Stimulated activated CD4-positive, alpha-beta T cell treated with anti-CD3 and anti-CD28 coated beads, Interleukin-1b, Interleukin-23, amount 100 ng/mL, for 48 hours (primary cell): Measurements from ENCODE around the gene CRYBB1.

Experiments used
- DNase-seq: peaks from one replicate; pipeline ENCODE4 v3.0.0-alpha.2; 2020

CRYBB1 gene

DNA sequence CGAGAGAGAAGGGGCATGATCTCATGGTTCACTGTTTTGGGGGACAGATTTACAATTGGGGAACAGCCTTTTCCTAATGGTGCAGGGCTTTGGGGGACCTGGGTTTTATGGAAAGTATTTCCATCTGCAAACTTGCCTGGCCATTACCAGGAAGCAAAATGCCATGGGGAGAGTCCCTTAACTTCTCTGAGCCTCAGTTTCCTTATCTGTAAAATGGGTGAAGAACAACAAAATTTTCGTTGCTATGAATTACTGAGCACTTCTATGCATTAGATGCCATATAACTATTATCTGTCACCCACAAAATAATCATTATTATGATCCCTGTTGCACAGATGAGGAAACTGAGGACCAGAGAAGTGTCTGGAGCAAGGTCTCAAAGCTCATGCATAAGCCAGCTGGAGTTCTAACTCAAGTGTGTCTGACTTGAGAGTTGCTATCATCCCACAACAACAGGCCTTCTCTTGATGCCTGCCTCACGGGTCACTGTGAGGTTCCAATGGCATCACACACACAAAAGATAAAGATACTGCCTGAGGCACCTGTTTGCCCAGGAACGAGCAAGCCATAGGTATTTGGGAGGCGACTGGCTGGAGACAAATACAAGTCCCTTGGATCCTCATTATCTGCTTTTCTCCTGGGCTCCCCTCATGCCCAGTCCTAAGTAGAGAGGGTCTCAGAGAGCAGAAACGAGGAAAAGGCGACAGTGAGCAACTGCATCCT lies 43.7 kb downstream of the CRYBB1 start:
- no peak for DNase-seq

DNA sequence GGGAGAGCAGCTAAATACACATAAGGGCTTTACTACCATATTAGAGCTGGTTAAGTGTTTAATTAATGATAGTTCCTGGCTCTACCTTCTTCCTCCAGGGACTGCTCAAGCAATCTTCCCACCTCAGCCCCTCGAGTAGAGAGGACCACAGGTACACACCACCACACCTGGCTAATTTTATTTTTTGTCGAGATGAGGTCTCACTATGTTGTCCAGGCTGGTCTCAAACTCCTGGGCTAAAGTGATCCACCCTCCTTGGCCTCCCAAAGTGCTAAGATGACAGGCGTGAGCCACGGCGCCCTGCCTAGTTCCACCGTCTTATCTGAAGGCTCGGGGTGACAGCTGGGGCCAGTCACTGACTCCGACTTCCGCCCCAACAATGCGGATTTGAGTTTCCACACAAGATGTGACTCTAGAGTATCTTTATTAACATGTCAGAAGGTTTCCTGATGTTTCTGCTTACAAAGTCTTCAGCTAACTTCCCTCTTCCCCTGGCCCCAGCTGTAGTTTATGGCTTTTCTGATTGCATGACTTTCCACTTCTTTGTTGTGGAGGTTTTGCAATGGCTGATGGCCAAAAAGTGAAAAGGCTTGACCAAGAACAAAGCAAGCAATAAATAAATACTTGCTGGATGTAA lies 44.7 kb downstream of the CRYBB1 start:
- DNase-seq = no peak

DNA sequence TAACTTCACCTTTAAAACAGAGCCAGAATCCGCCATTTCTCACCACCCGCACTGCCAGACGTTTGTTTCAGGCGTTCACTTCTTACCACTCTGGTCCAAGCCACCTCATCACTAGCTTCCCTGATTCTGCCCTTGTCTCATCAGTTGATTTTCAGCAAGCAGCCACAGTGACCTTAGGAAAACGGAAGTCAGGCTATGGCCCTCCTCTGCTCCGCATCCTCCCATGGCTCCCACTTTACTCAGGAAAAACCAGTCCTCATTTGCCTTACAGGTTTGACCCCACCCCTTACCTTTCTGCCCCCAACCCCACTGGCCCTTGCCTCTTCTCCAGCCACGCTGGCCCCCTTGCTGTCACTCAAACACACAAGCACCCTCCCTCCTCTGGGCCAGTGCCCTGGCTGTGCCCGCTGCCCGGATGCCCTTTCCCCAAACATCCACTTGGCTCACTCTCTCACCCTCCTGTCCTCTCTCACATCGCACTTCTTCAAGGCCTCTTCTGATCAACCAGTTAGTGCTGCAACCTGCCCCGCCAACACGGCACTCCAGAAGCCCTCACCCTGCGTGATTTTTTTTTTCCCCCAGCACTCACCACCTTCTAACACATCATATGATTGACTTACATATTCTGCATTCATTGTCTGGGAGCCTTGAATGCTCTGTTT lies 46.8 kb downstream of the CRYBB1 start:
- DNase-seq = no peak

DNA sequence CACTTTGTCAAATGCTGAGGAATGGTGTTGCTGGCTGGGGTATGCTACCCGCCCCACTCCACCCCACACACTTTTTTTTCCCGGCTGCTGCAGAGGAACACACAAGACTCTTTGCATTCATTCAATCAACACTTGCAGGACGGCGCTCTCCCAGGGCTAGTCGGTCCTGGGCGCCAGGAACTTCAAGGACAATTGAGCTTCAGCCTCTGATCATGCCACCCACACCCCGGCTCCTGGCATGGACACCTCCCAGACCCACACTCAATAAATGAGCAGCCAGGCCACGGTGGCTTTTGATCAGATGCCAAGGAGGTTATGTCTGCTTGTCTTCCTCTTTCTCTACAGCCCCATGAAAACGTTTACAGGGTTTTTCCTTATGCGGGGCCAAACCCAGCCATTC lies 47.7 kb downstream of the CRYBB1 start:
- no peak for DNase-seq

DNA sequence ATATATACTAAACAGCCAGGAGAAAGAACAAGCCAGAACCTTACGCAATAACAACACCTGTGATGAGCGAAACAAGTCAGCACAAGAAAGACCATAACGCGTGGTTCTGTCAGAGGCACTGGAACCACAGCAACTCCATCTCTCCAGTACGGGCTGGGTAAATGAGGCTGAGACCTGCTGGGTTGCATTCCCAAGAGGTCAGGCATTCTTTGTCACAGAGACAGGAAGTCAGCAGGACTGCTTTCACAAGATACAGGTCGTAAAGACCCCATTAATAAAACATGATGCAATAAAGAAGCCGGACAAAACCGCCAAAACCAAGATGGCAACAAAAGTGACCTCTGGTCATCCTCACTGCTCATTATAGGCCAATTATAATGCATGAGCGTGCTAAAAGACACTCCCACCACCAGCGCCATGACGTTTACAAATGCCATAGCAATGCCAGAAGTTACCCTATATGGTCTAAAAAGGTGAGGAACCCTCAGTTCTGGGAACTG lies 49.6 kb downstream of the CRYBB1 start:
- no peak for DNase-seq

DNA sequence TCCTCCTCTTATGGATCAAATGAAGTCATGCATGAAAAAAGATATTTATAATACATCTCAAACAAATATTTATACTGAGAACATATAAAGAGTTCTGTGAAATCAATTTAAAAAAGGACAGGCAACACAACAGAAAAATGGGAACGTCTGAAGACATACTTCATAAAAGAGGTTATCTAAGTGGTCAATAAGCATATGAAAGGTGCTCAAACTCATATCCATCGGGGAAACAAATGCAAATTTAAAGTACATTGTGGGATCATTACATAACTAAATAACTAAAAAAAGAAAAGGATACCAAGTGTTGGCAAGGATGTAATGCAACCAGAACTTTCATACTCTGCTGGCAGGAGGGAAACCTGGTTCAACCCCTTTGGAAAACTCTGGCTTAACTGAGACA lies 50.2 kb downstream of the CRYBB1 start:
- DNase-seq = no peak

DNA sequence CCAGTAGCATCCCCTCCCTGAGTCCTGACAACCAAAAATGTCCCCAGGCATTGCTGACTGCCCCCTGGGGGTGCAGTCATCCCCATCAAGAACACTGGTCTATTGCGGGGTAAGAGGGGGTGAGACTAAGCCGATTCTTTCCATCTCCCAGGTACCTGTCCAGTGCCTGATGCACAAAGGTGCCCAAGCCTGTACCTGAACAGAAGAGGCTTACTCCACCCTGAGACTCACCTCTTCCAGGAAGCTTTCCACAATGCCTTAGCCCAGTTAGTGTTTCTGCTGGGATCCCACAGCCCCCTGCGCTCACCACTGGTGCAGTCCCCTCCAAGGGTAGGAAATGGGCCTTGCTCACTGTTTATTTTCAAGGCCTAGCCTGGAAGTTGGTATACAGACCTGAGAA lies 50.8 kb downstream of the CRYBB1 start:
- DNase-seq = no peak

DNA sequence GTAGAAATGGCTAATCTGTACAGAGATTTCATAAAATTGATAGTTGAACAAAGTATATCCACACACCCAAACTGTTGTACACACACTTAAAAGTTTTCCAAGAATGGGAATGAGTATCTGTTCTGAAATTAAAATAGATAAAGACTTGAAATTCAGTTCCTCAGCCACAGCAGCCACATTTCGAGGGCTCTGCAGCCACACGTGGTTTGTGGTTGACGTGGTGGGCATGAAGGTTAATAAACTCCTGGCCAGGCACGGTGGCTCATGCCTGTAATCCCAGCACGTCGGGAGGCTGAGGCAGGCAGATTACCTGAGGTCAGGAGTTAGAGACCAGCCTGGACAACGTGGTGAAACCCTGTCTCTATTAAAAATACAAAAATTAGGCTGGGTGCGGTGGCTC lies 51.9 kb downstream of the CRYBB1 start:
- DNase-seq = no peak

DNA sequence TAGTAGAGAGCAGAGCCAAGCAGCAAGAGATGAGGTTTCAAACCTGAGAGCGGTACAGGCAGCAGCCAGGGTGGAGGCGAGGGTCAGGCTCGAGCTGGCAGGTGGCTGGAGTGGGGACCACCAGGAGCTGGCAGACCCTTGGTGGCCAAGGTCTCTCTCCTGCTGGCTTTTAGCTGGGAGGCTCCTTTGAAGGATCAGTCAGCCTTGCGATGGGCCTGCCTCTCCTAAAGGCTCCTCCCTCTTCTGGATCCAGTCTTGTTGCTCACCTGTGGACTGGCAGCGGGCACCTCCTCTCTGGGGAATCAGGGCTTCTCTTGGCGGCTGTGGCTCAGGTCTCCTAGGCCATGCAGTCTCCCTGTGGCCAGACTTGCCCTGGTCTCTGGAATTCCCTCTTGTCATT lies 52.6 kb downstream of the CRYBB1 start:
- no peak for DNase-seq

DNA sequence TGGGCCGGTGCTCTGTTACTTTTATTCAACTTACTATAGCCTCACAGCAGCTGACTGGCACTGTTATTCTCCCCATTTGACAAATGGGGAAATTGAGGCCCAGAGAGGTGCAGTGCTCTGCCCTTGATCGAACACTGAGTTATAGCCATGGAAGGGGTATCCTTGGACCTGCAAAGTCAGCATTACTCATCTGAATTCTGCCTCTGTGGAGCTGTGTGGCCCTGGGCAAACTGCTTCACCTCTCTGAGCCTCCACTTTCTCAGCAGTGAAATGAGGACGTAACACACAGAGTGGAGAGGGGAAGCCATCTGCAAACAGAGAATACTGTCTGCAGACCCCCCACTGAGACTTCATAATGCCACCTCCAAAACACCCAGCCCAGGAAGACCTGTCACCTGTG lies 53.2 kb downstream of the CRYBB1 start:
- no peak for DNase-seq

DNA sequence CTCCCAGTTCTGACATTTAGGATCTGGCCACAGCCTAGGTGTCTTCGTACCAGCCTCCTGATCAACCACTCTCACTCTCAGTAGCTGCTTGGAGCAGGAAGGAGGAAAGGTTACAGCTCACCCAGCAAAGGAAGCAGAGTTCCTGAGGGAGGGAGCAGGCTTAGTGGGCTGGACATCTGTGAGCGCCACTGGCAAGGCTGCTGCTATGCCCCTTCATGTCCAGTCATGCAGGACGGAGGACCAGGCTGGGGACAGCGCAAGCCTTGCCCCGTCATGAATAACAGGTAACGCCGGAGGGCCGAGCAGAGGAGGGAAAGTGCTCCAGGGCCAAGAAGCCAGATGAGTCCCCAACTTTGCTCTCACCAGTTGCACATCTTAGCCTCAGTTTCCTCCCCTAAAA lies 53.6 kb downstream of the CRYBB1 start:
- DNase-seq = no peak

DNA sequence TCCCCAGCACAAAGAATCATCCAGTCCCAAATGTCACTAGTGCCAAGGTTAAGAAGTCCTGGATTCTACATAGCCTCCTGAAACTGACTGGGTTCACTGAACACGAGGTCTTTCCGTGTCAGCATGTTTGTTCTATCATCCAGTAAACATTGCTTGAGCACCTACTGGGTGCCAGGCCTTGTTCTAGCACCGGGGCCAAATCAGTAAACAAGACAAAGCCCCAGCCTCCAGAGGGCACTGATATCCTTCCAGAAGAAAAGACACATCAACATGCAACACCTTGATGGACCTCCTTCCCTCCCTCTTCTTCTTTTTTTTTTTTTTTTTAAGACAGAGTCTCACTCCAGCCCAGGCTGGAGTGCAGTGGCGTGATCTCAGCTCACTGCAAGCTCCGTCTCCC lies 54.8 kb downstream of the CRYBB1 start:
- no peak for DNase-seq

DNA sequence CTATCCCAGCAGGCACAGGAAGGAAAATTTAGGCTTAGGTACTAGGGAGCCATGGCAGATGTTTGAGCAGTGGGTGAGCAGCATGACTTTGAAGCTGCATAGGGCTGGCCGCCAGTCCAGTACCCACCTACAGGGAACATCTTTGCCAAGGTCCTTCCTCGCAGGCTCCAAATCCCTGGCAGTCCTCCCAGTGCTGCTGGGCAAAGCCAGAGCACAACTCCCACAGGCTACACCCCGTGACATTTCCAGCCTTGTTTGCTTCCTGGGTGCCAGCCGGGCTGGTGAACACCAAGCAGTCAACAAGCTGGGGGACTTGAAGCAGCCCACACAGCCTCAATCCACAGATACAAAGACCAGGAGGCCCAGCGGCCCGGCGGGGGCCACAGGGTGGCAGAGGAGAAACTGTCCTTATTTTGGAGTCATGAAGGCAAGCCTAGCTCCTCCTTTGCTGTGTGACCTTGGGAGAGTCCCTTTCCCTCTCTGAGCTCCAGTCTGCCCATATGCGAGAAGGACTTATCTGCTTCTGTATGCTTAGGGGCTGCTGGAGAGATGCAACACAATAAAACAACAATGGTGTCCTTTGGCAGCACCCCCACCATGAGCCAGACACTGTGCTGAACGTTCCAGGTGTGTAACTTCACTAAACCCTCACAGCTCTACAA lies 55.9 kb downstream of the CRYBB1 start:
- DNase-seq = no peak

DNA sequence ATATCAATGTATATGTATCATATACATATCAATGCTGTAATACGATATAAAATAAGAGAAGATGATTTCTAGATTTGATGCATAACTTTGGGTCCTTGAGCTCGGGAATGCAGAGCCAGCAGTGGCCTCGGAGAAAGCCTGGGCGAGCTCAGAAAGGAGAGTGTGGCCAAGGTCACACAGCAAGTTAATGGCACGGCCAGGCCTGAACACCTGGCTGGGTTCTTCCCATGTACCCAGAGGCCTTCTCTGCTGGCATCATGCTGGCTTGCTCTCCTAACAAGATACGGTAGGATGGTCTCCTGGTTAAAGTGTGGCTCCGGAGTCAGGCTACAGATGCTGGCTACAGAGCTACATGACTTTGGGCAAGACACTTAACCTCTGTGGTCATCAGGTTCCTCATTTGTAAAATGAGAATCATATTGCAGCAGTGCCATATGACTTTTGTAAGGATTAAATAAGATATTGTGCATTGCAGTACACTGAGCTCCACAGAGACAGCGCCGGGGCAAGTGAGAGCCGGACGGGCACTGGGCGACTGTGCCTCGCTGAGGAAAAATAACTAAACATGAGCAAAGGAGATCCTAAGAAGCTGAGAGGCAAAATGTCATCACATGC lies 57.8 kb downstream of the CRYBB1 start:
- no peak for DNase-seq

DNA sequence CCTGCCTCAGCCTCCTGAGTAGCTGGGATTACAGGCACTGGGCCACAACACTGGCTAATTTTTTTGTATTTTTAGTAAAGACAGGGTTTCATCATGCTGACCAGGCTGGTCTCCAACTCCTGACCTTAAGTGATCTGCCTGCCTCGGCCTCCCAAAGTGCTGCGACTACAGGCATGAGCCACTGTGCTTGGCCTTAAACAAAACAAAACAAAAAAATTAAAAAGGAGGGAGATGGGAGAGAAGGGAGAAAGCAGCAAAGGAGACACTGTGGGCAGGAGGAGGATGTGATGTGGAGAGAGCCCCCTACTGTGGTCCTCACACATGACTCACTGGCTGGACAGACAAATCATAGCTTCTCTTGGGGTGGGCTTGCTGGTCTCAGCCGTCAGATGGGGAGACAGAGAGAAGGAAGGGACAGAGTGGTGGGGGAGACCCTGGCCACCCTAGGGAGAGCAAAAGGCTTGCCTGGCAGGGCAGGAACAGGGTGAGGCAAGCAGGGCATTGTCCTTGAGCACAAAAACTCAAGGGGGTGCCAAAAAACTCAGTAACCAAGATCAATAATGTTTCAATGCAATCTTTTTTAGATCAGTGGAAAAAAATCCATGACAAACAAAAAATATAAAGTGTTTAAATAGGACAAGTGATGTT lies 59.5 kb downstream of the CRYBB1 start:
- DNase-seq = no peak

DNA sequence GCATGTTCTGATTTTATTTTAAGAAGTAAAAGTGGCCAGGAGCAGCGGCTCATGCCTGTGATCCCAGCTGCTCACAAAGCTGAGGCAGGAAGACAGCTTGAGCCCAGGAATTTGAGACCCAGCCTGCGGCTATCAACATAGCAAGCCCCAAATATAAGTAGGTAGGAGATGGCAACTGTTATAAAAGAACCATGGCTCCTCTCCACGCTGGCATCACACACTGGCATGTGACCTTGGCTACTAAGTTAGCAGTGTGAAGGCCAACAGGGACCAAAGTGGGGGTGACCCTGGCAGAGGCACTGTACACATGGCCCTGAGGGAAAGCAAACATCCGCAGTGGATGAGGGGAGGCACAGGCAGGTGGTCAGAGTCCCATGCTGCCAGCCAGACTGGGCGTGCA lies 60.9 kb downstream of the CRYBB1 start:
- DNase-seq = no peak

DNA sequence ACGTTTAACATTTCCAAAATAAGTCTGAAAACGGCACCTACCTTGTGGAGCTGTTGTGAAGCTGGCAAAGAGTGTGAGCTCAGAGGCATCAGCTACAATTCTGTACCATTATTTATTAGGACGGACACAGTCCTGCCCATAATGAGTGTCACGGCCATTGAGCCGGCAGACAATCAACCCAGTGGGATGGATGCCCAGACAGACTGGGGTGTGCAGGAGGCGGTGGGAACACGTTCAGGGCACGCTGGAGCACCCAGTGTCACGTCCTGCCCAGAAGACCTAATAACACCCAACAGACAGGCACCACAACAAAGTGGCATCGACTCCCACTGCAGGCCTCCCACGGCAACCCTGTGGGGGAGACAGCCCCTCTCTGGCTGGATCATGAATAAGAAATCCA lies 62.3 kb downstream of the CRYBB1 start:
- no peak for DNase-seq

DNA sequence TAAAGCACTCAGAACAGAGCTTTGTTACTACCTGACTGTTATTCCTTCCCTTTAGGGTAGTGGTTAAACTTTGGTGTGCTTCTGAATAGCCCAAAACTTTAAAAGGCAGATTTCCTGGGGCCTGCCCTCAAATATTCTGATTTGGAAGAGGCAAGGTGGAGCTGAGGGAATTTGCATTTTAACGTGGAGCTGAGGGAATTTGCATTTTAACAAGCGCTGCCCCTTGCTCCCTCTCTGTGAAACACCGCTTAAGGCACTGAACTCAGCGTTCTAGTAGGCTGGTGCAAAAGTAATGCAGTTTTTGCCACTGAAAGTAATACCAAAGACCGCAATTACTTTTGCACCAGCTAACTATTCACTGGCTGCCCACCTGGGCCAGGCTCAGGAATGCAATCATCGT lies 62.9 kb downstream of the CRYBB1 start:
- DNase-seq = no peak

DNA sequence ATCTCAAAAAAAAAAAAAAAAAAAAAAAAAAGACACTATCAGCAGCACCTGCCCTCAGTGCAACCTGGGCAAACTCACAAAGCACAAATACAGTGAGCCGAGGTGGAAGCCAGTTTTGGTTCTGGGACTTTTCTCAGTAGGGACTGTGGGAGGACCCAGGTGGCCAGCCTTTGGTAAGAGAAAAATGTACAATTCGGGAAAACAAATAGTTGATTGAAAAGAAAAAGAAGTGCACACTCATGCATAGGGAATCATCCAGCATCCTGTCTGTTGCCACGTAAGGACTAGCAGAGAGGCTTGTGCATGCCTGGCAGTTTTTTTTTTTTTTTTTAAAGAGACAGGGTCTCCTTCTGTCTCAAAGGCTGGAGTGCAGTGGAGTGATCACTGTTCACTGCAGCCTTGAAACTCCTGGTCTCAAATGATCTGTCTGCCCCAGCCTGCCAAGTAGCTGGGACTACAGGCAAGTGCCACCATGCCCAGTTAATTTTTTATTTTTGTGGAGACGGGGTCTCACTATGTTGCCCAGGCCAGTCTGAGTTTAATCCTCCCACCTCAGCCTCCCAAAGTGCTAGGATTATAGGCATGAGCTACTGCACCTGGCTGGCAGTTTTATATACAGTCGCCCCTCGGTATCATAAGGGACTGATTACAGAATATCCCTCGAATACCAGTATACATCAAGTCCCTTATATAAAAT lies 64.6 kb downstream of the CRYBB1 start:
- no peak for DNase-seq

DNA sequence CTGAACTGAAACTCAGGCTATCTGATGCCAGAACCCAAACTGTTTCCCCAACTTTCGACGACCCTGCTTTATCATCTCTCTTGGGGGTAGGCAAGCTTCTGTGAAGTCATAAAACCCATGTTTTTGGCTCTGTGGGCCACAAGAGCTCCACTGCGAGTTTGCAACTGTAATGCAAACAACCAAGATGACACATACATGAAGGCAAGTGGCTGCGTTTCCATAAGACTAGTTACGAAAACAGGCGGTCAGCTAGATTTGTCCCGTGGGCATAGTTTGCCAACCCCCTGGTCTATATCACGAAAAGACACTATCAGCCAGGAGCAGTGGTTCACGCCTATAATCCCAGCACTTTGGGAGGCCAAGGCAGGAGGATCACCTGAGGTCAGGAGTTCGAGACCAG lies 65.4 kb downstream of the CRYBB1 start:
- no peak for DNase-seq

DNA sequence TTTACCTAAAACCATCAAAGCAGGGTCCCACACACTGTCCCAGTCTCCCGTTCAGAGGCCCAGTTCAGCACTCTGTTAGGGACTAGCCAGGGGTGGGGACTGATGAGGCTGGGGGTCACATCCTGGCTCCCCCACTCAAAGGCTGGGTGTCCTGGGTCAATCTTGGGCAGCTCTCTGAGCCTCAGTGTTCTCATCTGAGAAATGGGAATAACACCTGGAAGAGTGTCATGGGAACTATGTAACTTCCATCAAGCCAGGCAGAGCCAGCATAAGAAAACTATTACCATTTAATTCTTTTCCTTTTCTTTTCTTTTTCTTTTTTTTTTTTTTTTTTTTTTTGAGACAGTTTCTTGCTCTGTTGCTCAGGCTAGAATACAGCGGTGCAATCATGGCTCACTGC lies 66.3 kb downstream of the CRYBB1 start:
- DNase-seq = no peak

DNA sequence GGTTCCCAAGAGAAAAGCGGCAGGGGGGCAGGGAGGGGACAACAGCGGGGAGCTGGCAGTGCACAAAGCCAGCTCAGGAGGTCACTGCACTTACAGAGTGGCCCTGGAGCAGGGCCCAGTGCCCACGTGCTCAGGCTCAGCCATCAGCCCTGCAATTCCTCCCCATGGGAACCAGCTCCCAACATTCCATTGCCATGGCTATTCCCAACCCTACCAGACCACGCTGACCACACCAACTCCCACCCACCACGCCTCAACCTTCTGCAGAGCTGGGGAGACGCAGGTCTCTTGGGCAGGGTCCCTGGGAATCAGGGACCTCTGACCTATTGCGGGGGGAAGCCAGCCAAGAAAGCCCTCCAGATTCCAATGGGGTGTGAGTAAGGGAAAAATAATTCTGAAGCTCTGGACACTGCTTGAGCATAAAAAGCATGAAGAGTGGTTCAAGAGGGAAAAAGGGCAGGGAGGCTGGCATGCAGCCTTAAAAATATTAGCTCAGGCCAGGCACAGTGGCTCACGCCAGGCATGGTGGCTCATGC lies 67.3 kb downstream of the CRYBB1 start:
- DNase-seq = no peak
